Measurements from ENCODE around the gene PAWR. TPM values are rescaled to one million over a fixed set of nuclear protein-coding genes. Genes with fewer than 3 reads are reported as not detected.

Gene PAWR
- total and polyA plus RNA-seq, 2 experiments from 2014 or later: 149 to 180 TPM

GRCh38 chr12:79662046-79662811 lies 28.5 kb downstream of the PAWR start:
- H3K36me3 ChIP-seq (ENCODE audit: insufficient read depth): peaks cover 6% of the 10 kb centered on the region; the same call in 1 of the 2 replicates
- no peak overlapping the region for H3K4me2 ChIP-seq
- DNase-seq (ENCODE audit: low spot score): no peak
- peaks cover 18% of the 10 kb centered on the region for H3K4me1 ChIP-seq (ENCODE audit: insufficient read depth)
- ATAC-seq: no peak
- Mint-ChIP-seq H3K9me3 (no peaks in the 10 kb centered on the region), H3K4me3 (no peak overlapping the region), H3K36me3 (ENCODE audit: low read depth) (peaks cover 47% of the 10 kb centered on the region), H3K4me1 (peaks cover 21% of the 10 kb centered on the region; the same call in 2 of the 3 replicates), H3K27ac (no peak overlapping the region), H3K27me3 (ENCODE audit: insufficient read depth, low read depth, poor library complexity) (peaks cover 2% of the 10 kb centered on the region)
- peaks cover 71% of the 10 kb centered on the region for H4K20me1 ChIP-seq (replicated peaks; ENCODE audit: insufficient read depth)
- no peak overlapping the region for H3K27ac ChIP-seq (ENCODE audit: low read depth)
- TF ChIP-seq EZH2phosphoT487 (IDR thresholded peaks at IDR 0.05; ENCODE audit: unreplicated experiment): no peak
- no peak for TF ChIP-seq CREB1 (CRISPR knock-in tag; IDR thresholded peaks at IDR 0.05; ENCODE audit: low read depth)
- no peak overlapping the region for H2AFZ ChIP-seq
- H3K9me2 ChIP-seq (ENCODE audit: insufficient read depth): no peaks in the 10 kb centered on the region
- peaks cover 100% of the 10 kb centered on the region for H3K79me2 ChIP-seq (replicated peaks; ENCODE audit: insufficient read depth)
- no peak overlapping the region for H3K4me3 ChIP-seq
- no peaks in the 10 kb centered on the region for H3K27me3 ChIP-seq (ENCODE audit: insufficient read depth)
- no peaks in the 10 kb centered on the region for H3F3A ChIP-seq (replicated peaks; ENCODE audit: low read depth)

GRCh38 chr12:79661629-79662028 lies 29.1 kb downstream of the PAWR start:
- Histone ChIP-seq H3K27me3 (ENCODE audit: insufficient read depth) (no peaks in the 10 kb centered on the region), H3K4me1 (ENCODE audit: insufficient read depth) (peaks cover 24% of the 10 kb centered on the region), H3F3A (replicated peaks; ENCODE audit: low read depth) (no peaks in the 10 kb centered on the region), H3K36me3 (ENCODE audit: insufficient read depth) (peaks cover 6% of the 10 kb centered on the region; the same call in 1 of the 2 replicates), H3K79me2 (replicated peaks; ENCODE audit: insufficient read depth) (peaks cover 100% of the 10 kb centered on the region), H3K27ac (ENCODE audit: low read depth) (no peak overlapping the region), H3K4me3 (no peak overlapping the region), H3K9me2 (ENCODE audit: insufficient read depth) (no peaks in the 10 kb centered on the region), H3K4me2 (no peak overlapping the region), H2AFZ (no peak overlapping the region), H4K20me1 (replicated peaks; ENCODE audit: insufficient read depth) (peaks cover 70% of the 10 kb centered on the region)
- Mint-ChIP-seq H3K27ac (no peak overlapping the region), H3K9me3 (no peaks in the 10 kb centered on the region), H3K4me1 (peaks cover 27% of the 10 kb centered on the region), H3K4me3 (no peak overlapping the region), H3K27me3 (ENCODE audit: insufficient read depth, low read depth, poor library complexity) (peaks cover 2% of the 10 kb centered on the region), H3K36me3 (ENCODE audit: low read depth) (peaks cover 48% of the 10 kb centered on the region)
- ATAC-seq (no peak), DNase-seq (ENCODE audit: low spot score) (no peak)
- TF ChIP-seq POLR2AphosphoS5 (IDR thresholded peaks at IDR 0.05; ENCODE audit: low read depth) (no peak), ZNF114 (CRISPR knock-in tag; IDR thresholded peaks at IDR 0.05) (no peak), NANOG (IDR thresholded peaks at IDR 0.05; ENCODE audit: borderline replicate concordance) (no peak), ZNF331 (CRISPR knock-in tag; IDR thresholded peaks at IDR 0.05; ENCODE audit: low read depth) (no peak), STAT1 (IDR thresholded peaks at IDR 0.05; ENCODE audit: unreplicated experiment) (no peak), CREB1 (CRISPR knock-in tag; IDR thresholded peaks at IDR 0.05; ENCODE audit: low read depth) (no peak)

- peaks cover 74% of the 10 kb centered on the region for H4K20me1 ChIP-seq (replicated peaks; ENCODE audit: insufficient read depth)
- Mint-ChIP-seq H3K27me3 (ENCODE audit: insufficient read depth, low read depth, poor library complexity) (peaks cover 2% of the 10 kb centered on the region), H3K9me3 (no peaks in the 10 kb centered on the region), H3K27ac (peak overlapping the region; percentile 30; the same call in 1 of the 2 replicates), H3K4me3 (no peak overlapping the region), H3K4me1 (peaks cover 42% of the 10 kb centered on the region), H3K36me3 (ENCODE audit: low read depth) (peaks cover 41% of the 10 kb centered on the region)
- H3K9me2 ChIP-seq (ENCODE audit: insufficient read depth): no peaks in the 10 kb centered on the region
- no peak overlapping the region for H3K27ac ChIP-seq (ENCODE audit: low read depth)
- H2AFZ ChIP-seq: no peak overlapping the region
- peaks cover 5% of the 10 kb centered on the region; the same call in 1 of the 2 replicates for H3K36me3 ChIP-seq (ENCODE audit: insufficient read depth)
- H3K4me2 ChIP-seq: no peak overlapping the region
- no peak overlapping the region for H3K4me3 ChIP-seq
- H3K27me3 ChIP-seq (ENCODE audit: insufficient read depth): no peaks in the 10 kb centered on the region
- H3K4me1 ChIP-seq (ENCODE audit: insufficient read depth): peaks cover 39% of the 10 kb centered on the region
- peaks cover 100% of the 10 kb centered on the region for H3K79me2 ChIP-seq (replicated peaks; ENCODE audit: insufficient read depth)
- DNase-seq (ENCODE audit: low spot score) (no peak), ATAC-seq (no peak)
- H3F3A ChIP-seq (replicated peaks; ENCODE audit: low read depth): peaks cover 8% of the 10 kb centered on the region; the same call in 1 of the 2 replicates
- no peak for TF ChIP-seq EZH2phosphoT487 (IDR thresholded peaks at IDR 0.05; ENCODE audit: unreplicated experiment)
- no peak for TF ChIP-seq EZH2 (IDR thresholded peaks at IDR 0.05; ENCODE audit: low read depth, unreplicated experiment)
- no peak for TF ChIP-seq ETS1 (IDR thresholded peaks at IDR 0.05)
- no peak for TF ChIP-seq CREB1 (CRISPR knock-in tag; IDR thresholded peaks at IDR 0.05; ENCODE audit: low read depth)
- no peak for TF ChIP-seq ZNF114 (CRISPR knock-in tag; IDR thresholded peaks at IDR 0.05)
- TF ChIP-seq POLR2AphosphoS5 (IDR thresholded peaks at IDR 0.05; ENCODE audit: low read depth): no peak
- TF ChIP-seq REST (IDR thresholded peaks at IDR 0.05; ENCODE audit: unreplicated experiment): no peak
- no peak for TF ChIP-seq NANOG (IDR thresholded peaks at IDR 0.05; ENCODE audit: borderline replicate concordance)
Observed at GRCh38 chr12:79659961-79660431, 30.8 kb downstream of the PAWR start.
